Epidermal melanocyte (primary cell): ENCODE results near the gene GRID2.

Experiments used
- DNase-seq: peaks from one replicate; pipeline ENCODE4 v3.0.0; 2011; ENCODE audit warnings: low spot score; ENCODE audit not compliant: insufficient read length

Gene GRID2

DNA sequence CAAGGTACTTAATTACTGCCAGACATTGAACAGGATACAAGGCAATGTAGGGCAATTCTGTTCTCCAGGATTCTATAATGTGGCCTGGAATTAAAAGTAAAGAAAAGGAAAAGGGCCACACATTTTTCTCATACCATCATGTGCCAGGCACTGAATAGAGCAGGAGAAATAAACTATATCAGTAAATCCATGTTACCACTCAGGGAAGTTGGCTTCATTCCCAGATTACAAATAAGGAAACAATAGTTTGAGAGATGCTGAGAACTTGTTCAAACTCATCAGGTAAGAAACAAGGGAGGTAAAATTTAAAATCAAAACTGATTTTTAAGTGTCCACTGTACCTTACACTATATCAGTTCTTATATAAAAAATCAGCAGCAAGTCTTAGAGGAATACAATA is 879.8 kb downstream of the GRID2 start:
- no peak for DNase-seq

DNA sequence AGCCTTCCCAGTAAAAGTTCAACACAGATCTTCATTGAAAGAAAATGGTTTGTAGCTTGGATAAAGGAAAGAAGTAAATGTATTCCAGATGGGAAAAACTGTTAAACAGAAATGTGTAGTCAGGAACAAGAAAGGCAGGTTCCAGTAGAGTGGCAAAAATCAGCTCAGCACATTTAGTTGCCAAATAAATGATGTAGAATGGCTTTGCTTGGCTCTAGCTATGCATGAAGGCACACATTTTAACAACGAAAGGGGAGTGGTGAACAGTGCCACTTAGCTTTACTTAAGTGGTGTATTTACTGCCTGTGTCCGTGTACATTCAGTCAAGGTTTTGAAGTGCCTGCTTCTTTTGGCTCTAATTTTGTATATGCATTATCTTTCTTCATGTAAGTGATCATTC is 880.3 kb downstream of the GRID2 start:
- DNase-seq = no peak

DNA sequence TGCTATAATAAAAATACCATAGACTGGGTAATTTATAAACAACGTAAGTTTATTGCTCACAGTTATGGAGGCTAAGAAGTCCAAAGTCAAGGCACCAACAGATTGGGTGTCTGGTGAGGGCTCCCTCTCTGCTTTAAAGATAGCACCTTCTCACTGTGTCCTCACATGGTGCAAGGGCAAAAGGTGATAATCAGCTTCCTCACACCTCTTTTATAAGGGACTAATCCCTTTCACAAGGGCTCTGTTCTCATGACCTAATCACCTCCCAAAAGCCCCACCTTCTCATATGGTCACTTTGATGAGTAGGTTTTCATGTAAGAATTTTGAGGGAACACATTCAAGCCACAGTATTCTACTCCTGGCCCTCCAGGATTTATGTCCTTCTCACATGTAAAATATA is 883.1 kb downstream of the GRID2 start:
- no peak for DNase-seq

DNA sequence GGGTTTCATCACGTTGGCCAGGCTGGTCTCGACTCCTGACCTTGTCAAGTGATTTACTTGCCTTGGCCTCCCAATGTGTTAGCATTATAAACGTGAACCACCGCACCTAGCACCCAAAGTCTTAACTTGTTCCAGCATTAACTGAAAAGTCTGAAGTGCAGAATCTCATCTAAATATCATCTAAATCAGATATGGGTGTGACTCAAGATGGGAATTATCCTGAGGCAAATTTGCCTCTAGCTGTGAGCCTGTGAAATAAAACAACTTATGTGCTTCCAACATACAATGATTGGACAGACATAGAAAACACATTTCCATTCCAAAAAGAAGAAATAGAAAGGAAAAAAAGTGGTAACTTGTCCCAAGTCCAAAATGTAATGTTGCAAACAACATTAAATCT is 883.7 kb downstream of the GRID2 start:
- no peak for DNase-seq

DNA sequence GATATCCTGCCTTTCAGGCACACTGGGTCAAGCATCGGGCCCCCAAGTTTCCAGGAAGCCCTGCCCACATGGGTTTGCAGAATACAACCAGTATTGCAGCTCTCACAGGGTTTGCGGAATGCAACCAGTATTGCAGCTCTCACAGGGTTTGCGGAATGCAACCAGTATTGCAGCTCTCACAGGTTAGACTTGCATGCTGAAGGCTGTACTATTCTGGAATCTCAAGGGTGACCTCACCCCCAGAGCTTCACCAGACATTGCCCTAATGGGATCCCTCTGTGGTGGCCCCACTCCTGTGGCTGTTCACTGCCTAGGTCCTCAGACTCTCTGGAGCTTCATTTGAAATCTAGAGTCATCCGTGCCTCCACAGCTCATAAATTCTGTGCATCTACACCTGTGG is 884.1 kb downstream of the GRID2 start:
- no peak for DNase-seq

DNA sequence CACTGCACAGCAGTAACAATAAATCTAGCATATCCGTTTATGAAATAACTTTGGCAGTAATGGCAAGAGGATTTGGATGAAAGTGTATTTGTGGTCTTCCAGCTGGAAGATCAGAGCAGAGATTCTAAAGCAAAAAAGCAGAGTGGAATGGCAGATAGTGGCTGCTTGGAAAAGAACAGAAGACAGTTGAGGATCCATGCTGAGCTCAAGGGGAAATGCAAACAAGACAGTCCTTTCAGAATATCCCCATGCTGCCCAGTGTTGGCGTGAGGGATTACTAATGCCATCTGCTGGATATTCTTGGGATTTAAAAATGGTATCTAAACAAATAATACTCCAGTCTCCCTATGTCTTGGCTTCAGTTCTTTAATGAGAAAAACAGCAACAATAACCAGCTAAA is 895.7 kb downstream of the GRID2 start:
- DNase-seq = peak; percentile 22

DNA sequence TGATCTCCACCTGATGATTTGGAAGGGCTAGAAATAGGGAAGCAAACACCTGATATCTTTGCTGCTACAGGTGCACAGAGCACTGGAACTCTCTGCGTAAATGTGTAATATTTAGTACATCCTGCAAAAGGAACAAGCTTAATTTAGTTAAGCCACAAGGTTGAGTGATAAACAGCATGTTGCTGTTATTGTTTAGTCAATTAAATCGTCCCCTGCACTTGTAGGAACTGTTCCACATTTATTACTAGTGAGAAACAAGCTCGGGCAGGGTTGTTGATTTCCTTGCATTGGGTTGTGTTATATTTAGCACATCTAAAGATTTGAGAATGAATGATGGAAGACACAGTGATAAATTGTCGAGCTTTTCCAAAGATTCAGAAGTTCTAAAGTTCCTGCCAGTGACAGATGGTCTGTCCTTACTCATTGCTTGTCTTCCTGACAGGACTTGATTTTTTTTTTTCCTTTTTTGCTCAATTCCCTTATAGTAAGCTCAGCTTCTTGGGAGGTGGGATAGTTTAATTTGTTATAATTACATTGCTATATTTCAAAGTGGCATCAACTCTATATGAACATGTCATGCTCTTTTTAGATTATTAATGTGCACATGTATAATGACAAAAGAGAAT is 897.8 kb downstream of the GRID2 start:
- no peak for DNase-seq

DNA sequence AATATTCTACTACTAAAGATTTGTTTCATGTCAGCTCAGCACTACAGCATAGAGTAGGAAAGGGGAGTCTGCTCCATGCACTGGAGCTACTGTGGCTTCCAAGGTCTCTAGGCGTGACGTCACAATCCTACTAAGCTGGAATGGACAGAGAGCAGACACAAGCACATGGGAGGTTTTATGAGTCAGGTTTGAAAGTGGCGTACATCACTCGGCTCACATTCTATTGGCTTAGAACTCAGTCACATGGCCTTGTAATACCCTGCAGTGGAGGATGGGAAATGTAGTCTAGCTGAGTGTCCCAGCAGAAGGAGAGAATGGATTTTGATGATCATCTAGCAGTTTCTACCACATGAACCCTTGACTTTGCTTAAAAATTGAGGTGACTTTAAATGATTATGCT is 899.9 kb downstream of the GRID2 start:
- DNase-seq = no peak

DNA sequence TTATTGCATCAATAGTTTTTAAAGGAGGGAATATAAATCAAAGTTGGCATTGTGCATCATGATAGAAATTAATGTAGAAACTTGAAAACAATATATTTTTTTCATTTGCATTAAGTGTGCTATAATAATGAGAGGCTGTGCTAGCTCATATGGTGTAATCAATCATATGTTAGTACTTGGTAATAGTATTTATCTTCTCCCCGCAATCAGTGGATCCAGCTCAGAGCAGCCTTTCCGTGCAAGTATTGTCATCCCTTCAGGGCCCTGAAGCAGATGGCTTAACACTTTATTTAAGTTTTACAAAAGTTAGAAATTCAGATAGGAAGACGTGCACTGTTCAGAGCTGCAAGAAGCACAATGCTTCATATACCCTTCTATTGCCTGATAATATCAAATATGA is 908.5 kb downstream of the GRID2 start:
- no peak for DNase-seq

DNA sequence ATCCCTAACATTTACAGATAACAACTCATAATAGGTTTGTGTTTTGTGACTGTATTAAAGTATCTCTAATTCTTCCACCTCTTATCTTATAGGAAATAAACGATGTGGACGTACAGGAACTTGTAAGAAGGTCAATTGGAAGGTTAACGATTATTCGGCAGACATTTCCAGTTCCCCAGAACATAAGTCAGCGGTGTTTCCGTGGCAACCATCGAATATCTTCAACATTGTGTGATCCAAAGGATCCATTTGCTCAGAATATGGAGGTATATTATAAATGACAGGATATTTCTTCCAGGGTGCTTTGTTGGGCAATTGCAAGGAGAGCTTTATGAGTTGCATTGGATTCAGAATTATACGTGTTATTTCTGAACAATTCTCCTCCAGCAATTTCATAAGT is 912.9 kb downstream of the GRID2 start:
- no peak for DNase-seq

DNA sequence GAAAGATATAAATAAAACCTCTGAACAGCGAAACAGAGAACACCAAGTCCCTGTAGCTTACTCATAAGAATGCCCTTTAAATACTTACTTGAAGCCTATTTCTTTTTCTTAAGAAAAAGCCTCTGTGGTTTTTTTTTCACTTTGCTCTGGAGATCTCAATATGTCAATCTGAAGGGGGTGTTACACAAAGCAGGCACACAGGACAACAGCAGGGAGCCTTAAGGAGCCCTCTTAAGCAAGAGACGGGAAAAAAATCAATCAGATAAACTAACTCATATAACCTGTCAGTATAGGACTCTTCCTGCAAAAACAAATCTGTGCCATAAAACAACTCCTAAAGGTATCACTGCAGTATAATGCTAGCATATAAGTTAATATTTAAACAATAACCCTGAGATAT is 913.7 kb downstream of the GRID2 start:
- no peak for DNase-seq

DNA sequence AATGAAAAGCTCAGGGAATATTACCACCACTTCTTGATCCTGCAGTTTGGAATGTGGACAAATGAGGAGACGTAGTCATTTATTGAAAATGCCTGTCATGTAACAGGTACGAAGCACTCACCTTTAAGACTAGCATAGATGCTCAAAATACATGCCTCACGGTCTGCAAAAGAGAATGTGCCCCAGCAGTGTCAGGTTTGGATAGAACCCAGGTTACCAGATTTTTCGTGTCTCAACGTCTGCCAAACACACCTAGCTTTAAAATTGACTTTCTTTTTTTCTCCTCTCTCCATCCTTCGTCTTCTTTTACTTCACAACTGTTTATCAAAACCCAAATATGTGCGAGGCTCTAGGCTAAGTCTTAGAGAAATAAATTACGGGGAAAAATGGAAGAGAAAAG is 918.0 kb downstream of the GRID2 start:
- DNase-seq = no peak

DNA sequence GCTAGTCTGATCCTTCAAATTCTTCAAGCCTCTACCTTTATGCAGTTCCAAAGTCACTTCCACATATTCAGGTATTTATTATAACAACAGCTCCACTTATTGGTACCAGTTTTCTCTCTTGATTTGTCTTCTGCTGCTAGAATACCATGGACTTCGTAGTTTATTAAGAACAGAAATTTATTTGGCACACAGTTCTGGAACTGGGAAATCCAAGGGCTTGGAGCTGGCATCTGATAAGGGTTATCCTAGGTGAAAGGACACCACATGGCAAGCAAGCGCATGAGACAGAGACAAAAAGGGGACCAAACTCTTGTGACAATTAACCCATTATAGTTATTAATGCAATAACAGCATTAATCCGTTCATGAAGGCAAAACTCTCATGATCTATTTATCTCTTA is 924.3 kb downstream of the GRID2 start:
- no peak for DNase-seq

DNA sequence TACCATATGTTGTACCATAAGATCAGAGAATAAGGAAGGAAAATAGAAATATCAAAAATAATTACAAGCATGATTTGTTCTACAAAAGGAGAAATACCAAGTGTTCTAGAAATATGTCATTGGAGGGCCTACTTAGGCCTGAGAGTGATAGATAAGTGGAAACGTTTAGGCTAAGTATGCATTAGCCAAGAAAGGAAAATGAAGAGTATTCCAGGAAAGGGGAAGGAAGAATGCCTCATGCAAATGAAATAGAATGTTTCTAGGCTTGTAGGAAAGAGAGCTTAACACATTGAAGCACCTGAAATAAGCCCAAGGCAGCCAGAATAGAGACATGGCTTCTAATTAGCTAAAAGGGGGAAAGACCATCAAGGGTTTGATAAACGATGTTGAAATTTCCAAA is 929.1 kb downstream of the GRID2 start:
- DNase-seq = no peak

DNA sequence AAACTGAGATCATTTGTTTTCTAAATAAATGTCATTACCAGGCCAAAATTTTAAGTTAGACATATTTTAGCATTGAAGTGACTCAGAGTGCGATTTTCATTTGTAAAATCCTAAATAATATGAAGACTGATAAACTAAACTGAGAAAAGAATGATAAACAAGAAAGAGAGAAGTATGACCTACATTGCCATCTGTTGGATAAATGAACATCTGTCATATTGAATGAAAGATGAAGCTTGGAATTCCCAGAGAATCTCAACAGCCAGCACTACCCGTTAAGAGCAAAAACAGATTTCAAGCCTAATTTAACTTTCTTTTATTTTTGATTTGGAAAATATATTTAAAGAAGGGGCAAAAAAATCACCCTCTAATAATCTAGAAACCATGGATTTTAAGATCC is 933.8 kb downstream of the GRID2 start:
- DNase-seq = no peak

DNA sequence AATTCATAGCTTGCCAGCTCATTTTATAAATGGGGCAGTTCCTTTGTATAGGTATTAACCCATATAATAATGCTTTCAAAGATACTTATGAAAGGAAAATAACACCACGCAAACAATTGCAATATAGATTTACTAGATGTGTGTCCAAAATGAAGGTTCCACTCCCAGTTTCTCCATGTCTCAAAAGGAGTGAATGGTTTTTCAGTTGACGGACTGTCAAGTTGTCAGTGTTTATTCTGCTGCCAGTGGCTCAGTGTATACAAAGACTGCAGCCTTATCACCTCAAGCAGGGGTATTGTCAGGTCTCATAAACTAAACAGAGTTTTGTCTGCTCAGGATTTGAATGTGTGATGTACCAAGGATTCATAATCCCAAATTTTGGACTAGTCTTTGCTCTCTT is 939.5 kb downstream of the GRID2 start:
- no peak for DNase-seq

DNA sequence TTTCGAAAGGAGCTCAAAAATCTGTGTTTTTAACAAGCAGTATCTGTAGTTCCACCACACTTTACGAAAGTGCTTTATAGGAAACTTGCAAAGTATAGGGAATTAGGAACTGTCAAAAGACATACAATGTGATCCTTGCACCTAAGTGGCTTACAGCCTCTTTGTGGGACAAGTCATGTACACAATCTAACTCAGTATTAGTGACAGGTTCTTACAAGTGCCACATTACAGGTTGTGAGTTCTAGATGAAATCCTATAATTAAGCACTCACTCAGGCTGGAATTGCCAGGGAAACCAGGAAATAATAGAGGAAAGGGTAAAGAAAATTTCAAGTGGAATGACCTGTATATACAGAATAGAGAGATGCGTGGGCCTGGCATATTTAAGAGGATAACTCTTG is 957.4 kb downstream of the GRID2 start:
- DNase-seq = no peak

DNA sequence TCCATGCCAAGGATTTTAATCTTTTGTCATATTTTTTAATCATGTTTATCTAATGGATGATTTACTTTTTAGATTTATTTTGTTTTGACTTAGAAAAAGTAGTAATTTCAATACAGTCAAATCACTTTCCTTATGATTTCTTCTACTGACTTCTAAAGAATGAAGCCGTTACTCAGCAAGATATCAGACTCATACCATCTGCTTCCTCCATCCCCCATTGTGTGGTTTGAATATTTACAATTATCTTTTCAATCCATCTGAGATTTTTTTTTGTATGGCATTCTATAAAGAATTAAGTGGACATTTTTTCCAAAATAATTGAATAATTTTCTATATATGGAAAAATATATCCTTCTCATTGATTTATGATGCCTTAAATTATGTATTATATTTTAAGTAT is 959.4 kb downstream of the GRID2 start:
- no peak for DNase-seq

DNA sequence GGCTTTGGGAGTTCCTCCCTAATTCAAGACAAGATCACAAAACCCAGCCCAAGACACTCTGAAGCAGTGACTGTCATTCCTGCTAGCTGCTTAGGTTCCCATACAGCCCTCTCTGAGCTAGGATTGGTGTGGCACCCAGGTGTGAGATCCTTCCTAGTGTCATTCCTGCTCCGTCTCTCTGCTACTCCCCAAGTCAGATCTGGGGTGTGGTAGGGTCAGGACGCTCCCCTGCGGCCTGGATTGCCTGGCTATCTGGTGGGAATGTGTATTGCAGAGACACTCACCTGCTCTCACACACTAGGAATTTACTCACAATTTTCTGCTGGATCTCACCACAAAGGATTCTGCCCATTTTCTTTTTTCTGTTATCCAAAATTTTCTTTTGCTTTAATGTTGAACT is 964.0 kb downstream of the GRID2 start:
- DNase-seq = no peak

DNA sequence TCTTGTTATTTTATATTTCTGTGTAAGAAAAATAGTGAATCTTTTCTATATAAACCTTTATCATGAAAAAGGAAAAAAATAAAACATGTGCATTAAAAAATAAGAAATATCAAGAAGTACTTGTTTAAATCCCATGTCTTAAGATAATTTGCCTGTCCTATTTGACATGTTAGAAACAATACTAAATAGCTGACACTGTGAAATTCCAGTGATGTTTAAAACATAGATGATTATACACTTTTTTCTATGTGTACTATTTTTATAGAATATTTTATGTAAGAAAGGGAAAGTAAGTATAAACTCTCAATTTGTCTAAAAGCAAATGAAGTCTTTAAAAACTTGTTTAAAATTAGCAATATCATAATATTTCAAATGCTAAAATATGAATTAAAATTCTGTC is 981.6 kb downstream of the GRID2 start:
- DNase-seq = no peak

DNA sequence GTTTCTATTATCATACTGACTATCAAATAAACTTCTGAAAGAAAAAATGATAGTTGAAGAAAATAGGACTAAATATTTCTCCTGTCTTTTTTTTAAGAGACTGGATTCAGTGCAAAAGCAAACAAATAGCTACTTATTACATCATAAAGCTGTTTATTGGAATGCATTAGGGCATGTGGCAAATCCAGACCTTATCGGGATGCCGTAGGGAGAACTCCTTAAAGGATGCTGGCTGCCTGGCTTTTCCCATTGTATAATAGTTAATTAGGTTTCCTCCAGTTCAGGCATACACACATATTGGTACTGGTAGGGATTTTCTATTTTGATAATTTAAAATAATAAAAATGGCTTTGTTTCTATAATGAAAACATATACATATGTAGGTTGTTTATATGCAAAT is 985.5 kb downstream of the GRID2 start:
- DNase-seq = no peak

DNA sequence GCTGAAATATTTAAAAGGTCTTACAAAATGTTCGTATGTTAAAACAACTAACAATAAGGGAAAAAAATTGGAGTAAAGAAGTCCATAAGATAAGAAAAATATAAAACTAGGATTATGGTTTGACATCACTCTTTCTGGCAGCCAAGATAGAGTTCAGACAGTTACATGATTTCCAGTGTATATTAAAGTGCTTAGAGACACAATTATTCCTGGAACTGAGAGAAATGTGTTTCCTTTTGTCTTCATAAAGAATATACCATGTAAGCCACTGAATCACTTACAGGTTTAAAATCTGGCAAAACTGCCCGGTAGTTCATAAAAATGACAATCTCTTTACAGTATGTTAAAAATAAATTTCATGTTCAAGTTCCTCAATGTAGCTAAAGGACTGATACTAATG is 986.1 kb downstream of the GRID2 start:
- DNase-seq = no peak

DNA sequence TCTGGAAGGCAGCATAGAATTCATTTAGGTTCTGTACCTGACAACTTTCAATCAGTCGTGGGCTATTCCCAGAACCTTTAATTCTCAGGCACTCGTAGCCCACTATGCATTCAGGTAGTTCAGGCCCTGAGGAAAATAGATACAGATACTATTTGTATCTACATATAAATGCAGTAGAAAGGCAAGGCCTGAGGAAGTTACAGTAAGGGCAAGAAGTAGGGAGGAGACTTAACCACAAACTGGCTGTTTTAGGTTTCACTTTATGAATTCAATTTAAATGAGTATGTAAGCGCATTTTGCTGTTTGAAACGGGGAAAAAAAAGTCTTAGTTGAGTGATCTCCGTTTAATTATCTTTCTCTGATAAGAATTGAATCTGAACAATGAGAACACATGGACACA is 995.4 kb downstream of the GRID2 start:
- no peak for DNase-seq
